HG03066 (cell line): Measurements from ENCODE around the gene PIK3R6.
"Not testable (repeated sequence)": the region's sequence is repeated elsewhere in the genome, so short reads cannot be mapped to it uniquely, and the experiment has no call there.

Source experiments
- ATAC-seq: cut with Tn5 transposase; IDR thresholded peaks from one replicate; pipeline ENCODE4 v1.9.1; 2021; ENCODE audit warnings: low read depth; ENCODE audit not compliant: unreplicated experiment

Gene PIK3R6

DNA sequence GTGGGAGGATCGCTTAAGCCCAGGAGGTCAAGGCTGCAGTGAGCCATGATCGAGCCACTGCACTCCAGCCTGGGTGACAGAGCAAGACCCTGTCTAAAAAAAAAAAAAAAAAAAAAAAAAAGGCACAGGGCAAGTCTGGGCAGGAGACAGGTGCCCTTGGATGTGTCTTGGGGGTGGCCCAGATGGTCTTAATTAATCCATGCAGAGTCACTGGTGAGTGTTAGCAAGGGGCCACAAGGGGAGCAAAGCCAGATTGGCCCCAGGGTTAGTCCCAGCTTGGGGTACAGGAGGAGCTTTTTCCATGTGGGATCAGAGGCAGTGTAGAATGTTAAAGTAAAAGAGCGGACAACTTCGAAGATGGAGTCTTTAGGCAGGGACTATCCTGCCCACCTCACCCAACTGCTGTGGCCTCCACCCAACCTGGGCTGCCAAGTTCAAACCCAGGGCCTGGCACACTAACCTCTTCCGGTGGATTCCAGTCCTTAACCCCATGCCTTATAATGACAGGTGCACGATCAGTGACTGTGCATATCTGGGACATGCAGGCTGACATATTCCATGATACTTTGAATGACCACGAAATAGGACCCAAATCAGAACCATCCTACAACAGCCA lies 36.1 kb downstream of the PIK3R6 start:
- ATAC-seq: no peak

GRCh38 chr17:8830141-8830540 lies 37.3 kb downstream of the PIK3R6 start:
- no peak for ATAC-seq

GRCh38 chr17:8829036-8829941 lies 38.2 kb downstream of the PIK3R6 start:
- ATAC-seq: no peak

DNA sequence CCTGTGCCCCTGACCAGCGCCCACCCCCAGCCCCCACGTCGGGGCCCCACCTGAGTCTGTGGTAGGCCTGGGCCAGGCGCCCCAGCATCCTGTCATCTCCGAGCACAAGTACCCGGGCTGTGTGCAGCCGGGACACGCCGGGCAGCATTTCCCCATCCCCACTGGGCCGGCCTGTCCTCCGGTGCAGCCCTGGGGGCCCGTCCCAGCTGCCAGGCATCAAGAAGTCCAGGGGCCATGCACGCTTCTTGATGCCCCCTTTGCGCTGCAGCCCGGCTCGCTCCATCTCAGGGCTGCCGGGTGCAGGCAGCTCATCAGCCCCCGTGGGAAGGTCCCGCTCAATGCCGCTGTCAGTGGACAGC lies 39.0 kb downstream of the PIK3R6 start:
- no peak for ATAC-seq

GRCh38 chr17:8826808-8827435 lies 40.6 kb downstream of the PIK3R6 start:
- no peak for ATAC-seq

GRCh38 chr17:8825802-8826201 lies 41.7 kb downstream of the PIK3R6 start:
- no peak for ATAC-seq

GRCh38 chr17:8823279-8823678 lies 44.2 kb downstream of the PIK3R6 start:
- no peak for ATAC-seq

DNA sequence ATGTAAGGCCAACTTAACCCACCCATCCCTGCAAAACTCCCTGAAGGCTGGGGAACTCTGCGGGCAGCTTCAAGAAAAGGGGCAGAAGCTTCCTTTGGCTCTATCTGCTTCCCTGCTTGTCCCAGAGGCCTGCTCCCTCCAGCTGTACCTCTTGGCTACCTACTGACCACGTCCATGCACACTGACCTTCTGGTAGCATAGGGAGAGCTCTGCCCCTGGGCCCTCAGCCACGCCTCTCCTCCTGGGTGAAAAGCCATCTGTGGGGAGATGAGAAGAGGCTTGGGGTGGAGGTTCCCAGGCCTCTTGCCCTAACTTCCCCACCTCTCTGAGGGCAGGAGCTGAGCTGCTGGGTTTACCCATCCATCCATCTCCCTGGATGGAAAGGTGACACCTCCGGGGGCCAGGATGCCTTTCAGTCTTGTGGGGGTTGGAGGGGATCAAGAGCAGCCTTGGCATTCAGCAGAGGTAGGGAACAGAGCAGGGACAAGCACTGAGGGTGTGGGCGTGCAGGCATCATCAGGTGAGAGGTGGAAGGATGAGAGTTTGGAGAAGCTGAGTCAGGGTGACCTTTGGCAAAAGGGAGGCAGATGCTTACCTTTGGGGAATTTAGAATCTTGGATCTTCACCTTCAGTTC lies 45.0 kb downstream of the PIK3R6 start:
- ATAC-seq: no peak

- ATAC-seq: no peak
Measured at GRCh38 chr17:8821446-8822105, 45.9 kb downstream of the PIK3R6 start.

GRCh38 chr17:8820311-8821010 lies 47.0 kb downstream of the PIK3R6 start:
- ATAC-seq: no peak

- ATAC-seq: no peak
Measured at GRCh38 chr17:8818654-8819330, 48.7 kb downstream of the PIK3R6 start.

GRCh38 chr17:8818047-8818446 lies 49.4 kb downstream of the PIK3R6 start:
- ATAC-seq: no peak

DNA sequence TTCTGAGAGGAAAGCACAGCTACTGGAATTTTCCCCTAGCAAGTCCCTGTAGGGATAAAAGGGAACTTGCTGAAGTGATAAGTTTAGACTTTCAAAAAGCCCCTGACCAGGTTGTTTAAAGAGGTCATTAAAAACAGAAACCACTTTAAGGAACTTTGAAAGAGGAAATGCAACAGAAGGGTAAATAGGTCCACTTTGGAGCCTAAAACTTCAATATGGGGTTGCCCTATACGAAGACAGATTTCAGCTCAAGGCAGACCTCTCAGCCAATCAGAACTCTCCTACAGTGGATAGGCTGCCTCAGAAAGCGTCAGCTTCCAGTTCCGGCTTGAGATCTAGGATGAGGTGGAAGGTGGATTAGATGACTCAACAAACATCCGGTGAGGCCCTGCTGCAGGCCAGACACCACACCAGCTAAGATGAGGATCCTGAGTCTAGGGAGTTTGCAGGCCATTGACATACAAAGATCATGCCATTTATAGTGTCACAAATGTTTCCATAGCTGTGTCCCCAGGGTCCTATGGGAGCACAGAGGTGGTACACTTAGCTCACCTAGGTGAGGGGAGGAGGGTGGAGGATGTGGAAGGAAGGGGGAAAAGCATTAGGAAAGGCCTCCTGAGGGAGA lies 60.4 kb downstream of the PIK3R6 start:
- ATAC-seq: peak; percentile 86

DNA sequence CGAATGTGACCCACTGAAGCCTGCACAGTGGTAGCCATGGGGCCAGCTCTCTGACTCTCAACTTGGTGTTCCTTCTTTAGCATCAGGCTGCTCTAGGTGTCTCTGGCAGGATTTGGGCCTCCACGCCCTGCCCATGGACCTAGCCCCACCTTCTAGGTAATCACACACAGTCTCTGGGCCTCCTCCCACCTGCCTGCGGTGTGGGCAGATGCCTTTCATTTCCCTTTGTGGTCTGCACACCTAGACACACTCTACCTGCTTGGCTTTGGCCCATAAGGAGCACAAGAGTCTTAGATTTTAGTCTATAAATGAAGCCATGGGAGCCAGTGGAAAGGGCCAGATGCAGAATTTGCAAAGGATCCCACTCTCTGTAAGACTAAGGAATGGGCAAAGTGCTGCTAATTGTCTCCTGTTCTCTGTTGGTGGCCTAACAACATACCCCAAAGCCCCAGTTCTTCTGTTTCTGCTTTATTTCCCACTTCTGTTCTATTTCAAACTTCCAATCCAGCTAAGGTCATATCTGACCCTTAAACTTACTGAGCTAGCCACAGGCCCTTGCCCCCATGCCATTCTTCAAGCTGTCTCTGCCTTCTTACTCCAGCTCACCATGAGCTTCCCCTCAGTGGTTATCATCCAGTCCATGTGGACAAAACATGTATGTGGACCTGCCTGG lies 61.1 kb downstream of the PIK3R6 start:
- ATAC-seq: no peak

- ATAC-seq: not testable (repeated sequence)
Measured at GRCh38 chr17:8805396-8805795, 62.1 kb downstream of the PIK3R6 start.

- no peak for ATAC-seq
Measured at GRCh38 chr17:8803531-8804420, 63.7 kb downstream of the PIK3R6 start.

DNA sequence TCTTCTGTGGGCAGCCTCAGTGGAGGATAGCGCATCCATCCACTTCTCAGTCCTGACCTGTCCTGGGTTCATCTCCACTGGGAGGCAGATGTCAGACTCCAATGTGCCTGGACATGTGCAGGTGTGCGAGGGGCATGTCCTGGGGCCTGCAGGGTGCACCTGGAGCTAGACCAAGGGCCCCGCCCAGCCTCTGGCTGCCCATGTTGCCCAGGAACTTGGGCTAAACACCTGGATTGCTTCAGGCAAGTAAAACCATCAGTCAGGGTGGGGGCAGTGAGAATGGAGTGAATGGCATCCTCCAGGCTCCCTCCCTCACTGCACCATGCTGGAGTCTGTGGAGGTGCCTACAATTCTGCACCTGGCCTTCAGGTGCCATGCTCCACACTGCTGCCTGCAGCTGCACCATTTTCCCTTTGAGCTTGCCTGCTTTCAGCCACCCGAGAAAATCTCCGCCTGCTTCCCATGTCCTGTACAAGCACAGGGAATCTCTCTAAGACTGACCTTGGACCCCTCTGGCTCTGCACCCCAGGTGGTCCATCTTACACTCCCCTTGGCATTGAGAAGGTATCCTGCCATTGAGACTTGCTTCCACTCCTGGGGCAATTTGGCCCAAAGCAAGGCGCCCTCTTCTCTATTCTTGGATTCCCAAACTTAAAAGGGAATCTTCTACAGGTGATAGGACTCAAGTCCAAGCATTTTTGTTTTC lies 66.2 kb downstream of the PIK3R6 start:
- ATAC-seq: no peak
